NCI-H82 (cell line): ENCODE measurements around the gene PRR35.

Experiments
- DNase-seq: peaks from one replicate; lab custom pipeline; 2025; lab: John Stamatoyannopoulos, UW

PRR35 gene

DNA sequence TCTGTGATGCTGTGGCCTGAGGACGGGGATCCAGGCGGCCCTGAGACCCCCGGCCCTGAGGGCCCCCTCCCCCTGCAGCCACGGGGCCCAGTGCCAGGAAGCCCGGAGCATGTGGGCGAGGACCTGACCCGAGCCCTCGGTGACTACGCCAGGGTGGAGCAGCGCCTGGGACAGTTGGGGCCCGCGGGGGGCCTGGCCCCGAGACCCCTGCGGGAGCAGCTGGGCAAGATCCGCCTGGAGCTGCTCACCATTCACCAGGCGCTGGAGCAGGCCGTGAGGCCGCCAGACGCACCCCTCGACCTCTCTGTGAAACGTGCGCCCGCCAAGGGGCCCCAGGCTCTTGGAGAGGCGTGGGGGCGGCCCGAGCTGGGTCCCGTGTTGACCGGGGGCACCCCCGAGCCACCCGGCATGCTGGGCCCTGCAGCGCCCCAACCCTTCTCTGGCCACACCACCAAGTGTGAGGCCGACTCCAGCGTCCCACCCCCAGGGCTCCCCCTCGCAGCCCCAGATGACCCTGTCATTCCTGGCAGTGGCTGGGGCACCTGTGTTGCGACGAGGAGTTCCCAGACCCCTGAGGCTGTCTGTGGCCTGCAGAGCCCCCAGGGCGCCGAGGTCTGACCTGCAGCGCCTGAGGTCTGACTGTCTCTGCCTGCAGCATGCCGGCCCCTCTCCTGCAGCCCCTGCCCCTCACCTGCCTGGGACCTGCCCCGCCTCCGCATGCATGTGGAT is 4.7 kb downstream of the PRR35 start:
- no peak for DNase-seq

DNA sequence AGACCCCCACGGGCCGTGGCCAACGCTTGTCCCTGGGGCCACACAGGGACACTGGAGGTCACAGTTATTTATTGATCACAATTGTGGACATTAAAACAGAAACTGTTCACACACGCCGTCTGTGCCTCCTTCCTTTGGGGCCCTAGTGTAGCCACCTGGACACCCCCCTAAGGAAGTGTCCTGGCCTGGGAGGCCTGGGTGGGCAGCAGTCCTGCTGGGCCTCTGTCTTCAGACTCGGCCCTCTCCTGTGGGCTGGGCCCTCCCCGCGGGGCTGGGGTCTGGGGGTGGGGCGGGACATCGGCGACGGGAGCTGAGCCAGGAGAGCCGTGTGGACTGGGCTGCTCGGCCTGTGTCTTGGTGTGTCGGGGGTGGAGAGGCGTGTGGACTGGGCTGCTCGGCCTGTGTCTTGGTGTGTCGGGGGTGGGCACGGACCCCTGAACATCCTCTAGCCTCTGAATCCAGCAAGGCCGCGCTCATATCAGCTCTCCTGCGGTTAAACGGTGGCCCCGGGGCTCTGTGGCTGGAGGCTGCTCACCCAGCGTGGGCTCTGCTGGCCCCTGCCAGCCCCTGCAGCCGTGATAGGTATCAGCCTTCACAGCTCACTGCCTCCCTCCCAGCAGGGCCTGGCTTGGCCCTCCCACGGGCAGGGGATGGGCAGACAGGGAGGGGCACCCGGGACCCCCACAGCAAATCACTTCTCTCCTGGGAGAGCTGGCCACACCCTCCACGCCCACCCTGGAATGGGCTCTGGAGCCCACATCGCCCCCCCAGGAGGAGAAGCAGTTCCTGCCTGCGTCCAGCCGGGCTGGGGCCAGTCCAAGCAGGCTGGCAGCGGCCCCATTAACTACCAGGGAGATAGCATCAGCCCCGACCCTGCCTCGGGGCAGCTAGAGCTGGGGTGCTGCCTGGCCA is 5.5 kb downstream of the PRR35 start:
- DNase-seq: no peak

- DNase-seq: peak; percentile 69
These were observed 6.5 kb downstream of the PRR35 start, which contains the start of gene NHLRC4 for GRCh38 chr16:566475-567372. Gene NHLRC4, plus strand, starts transcription at chr16:567005. Its CDS starts 1,043 bp downstream, at chr16:568048.

- DNase-seq: no peak
These were observed 7.4 kb downstream of the PRR35 start for GRCh38 chr16:567373-568256.

DNA sequence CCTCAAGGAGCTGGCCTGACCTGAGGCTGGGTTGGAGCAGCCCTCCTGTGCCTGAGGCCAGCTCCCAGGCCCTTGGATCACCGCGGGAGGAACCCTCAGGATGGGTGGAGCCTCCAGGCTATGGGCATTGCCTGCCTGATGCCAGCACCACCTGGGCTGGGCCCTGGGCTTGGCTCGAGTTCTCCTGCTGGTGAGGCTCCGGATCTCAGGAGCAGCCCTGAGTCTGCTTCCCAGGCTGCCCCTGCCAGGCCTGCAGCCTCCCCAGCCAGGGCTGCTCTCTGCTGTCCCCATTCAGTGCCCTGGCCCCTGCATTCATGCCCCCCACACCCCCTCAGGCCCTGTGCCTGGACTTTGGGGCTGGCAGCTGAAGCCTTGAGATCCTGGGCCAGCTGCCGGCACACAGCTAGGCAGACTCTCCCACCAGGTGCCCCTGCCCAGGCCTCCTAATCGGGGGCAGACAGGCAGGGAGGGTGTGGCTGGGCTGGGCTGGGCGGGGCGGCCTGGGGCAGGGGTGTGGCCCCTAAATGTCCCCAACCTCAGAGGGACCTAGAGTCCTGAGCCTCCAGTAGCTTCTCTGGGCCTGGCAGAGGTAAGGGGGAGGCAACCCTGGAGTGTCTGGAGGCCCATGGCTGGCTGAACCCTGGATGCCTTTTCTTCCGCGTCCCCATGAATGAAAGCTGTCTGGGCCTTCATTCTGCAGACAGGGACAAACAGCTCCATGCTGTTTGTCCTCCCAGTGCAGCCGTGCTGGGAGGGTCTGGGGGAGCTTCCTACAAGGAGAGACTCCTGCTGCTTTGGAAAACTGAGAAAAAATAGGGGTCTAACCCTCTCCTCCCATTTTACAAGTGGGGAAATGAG is 8.4 kb downstream of the PRR35 start:
- DNase-seq: no peak

DNA sequence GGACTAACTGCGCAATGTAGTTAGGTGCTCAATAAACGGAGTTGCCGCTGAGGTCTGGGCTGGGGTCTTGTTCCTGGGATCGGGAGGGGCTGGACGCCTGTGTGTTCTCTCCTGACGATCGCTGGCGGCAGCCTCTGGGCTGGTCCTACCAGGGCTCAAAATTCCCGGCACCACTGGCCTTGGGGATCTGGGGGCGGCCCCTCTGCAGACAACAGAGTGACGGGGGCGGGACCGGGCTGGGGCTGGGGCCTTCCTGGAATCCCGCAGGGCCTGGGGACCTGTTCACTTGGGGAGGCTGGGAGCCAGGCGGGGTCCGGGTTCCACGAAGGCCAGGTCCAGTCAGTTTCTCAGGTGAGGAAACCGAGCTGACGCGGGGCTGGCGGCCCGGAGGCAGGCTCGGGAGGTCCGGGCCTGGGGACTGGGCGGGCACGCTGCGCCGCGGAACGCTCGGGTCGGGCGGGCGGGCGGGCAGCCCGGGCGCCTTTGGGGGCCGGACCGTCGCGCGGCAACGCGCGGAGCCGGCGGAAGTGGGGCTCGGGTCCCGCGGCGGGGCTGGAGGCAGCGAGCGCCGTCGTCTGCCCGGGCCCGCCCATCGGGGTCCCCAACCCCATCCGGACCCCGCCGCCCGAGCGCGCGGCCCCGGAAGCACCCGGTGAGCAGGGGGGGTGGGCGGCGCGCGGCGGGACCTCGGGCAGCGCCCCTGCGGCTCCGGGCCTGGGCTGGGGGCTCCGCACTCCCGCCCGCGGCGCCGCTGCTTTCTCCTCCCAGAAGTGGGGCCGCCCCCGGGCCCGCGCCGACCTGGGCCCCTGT is 9.5 kb downstream of the PRR35 start, which contains the start of gene PIGQ:
TSS of gene PIGQ (plus strand) at position 524 of the 810 bp plus-strand sequence. CDS start 4,107 bp downstream, outside the sequence.
- peak; percentile 73 for DNase-seq

DNA sequence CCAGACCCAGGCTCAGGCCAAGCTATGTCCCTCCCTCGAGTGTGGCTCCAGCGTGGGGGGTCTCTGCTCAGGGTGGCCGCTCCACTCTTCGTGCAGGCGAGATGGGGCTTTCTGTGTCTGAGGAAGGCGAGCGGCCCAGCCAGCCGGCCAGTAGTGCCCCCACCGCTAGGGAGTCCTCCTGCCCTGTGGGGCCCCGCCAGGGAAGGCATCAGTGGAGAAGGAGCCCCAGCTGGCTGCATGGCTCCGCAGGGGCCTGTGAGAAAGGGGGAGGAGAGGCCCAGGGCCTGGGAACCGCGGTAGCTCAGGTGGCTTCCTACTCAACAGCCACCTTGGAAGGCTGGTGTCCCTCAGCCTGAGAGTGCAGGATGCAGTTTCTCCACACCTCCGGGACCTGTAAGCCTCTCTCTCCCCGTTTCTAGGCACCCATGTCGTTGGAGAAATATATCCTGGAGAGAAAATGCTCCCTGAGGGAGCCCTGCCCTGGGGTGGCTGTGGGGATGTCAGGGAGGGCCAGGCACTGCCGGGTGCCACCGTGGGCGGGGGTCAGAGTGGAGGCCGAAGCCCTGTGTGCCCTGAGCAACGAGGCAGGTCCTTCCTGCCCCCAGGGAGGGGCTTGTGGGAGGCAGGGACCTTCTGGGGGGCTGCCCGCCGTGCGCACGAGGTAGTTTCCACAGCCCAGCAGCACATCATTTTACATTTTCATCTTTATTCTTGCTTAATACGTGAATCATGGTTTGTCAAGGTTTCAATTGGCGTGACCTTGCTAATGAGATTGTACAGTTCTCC is 12.9 kb downstream of the PRR35 start:
- no peak for DNase-seq

DNA sequence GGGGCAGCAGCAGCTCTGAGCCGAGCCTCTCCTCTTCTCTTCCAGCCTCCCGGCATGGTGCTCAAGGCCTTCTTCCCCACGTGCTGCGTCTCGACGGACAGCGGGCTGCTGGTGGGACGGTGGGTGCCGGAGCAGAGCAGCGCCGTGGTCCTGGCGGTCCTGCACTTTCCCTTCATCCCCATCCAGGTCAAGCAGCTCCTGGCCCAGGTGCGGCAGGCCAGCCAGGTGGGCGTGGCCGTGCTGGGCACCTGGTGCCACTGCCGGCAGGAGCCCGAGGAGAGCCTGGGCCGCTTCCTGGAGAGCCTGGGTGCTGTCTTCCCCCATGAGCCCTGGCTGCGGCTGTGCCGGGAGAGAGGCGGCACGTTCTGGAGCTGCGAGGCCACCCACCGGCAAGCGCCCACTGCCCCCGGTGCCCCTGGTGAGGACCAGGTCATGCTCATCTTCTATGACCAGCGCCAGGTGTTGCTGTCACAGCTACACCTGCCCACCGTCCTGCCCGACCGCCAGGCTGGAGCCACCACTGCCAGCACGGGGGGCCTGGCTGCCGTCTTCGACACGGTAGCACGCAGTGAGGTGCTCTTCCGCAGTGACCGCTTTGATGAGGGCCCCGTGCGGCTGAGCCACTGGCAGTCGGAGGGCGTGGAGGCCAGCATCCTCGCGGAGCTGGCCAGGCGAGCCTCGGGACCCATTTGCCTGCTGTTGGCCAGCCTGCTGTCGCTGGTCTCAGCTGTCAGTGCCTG is 14.0 kb downstream of the PRR35 start:
- DNase-seq: no peak

GRCh38 chr16:575354-576196 is 15.4 kb downstream of the PRR35 start:
- DNase-seq: no peak

- DNase-seq: no peak
These were observed 16.1 kb downstream of the PRR35 start for GRCh38 chr16:576197-576822.

DNA sequence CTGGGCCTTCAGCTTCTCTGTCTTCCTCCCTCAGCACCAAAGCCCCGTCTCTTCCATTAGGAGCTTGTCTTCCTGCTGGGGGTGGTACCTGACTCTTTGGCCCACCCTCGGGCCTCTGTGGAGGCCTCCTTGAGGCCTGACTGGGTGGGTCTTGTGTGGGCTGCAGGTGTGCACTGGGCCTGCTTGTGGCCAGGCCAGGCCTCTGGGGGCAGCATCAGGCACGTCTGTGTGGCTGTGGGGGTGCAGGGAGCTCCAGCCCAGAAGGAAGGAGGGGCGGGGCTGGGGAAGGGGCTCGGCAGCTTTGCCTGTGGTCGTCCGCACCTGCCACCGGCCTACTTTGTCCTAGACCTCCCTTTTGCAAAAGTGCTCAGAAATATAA is 16.6 kb downstream of the PRR35 start:
- DNase-seq: peak; percentile 62

- DNase-seq: no peak
These were observed 17.6 kb downstream of the PRR35 start for GRCh38 chr16:577796-578195.

DNA sequence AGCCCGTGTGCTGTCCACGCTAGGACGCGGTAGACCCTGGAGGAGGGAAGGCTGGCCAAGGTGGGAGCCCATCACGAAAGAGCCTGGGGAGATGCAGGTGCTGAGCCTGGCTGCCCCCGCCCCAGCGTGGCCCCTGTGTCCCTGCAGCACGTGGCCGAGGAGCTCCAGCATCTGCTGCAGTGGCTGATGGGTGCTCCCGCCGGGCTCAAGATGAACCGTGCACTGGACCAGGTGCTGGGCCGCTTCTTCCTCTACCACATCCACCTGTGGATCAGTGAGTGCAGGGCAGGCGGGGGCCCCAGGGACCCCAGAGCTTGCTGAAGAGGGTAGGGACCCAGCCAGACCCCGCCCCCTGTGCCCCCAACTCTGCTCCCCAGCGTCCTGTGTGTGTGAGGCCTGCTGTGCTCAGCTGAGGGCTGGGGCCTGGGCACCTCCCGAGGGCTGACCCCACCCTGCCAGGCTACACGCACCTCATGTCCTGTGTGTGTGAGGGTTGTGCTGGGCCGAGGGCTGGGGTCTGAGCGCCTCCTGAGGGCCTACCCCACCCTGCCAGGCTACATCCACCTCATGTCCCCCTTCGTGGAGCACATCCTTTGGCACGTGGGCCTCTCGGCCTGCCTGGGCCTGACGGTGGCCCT is 18.2 kb downstream of the PRR35 start:
- no peak for DNase-seq

- DNase-seq: peak; percentile 92
These were observed 18.7 kb downstream of the PRR35 start for GRCh38 chr16:578870-579405.
